WI38 (cell line): Measurements from ENCODE around the gene TBC1D8.

ENCODE experiments used
- H3K4me3 ChIP-seq: 2 replicates; pipeline ENCODE4 v1.5.1; 2011; ENCODE audit warnings: low read depth, mild to moderate bottlenecking, control low read depth, low read length
- TF ChIP-seq, protein P1 (sequence below): IDR thresholded peaks from 2 replicates; pipeline ENCODE4 v1.5.1; 2012; ENCODE audit warnings: low read depth, mild to moderate bottlenecking, control low read depth, low read length

The TBC1D8 gene

GRCh38 chr2:101151146-101151858, at the start of gene TBC1D8:
TSS of gene TBC1D8 (minus strand) at chr2:101151382. CDS start at chr2:101151253, 129 bp downstream.
- TF ChIP-seq, protein P1, sequence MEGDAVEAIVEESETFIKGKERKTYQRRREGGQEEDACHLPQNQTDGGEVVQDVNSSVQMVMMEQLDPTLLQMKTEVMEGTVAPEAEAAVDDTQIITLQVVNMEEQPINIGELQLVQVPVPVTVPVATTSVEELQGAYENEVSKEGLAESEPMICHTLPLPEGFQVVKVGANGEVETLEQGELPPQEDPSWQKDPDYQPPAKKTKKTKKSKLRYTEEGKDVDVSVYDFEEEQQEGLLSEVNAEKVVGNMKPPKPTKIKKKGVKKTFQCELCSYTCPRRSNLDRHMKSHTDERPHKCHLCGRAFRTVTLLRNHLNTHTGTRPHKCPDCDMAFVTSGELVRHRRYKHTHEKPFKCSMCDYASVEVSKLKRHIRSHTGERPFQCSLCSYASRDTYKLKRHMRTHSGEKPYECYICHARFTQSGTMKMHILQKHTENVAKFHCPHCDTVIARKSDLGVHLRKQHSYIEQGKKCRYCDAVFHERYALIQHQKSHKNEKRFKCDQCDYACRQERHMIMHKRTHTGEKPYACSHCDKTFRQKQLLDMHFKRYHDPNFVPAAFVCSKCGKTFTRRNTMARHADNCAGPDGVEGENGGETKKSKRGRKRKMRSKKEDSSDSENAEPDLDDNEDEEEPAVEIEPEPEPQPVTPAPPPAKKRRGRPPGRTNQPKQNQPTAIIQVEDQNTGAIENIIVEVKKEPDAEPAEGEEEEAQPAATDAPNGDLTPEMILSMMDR, result no peak
- H3K4me3 ChIP-seq, result peak within 1 kb of the TSS; percentile 69

- TF ChIP-seq, protein P1, result no peak
Measured at GRCh38 chr2:101200676-101201075, 49.5 kb upstream of the TBC1D8 start.

DNA sequence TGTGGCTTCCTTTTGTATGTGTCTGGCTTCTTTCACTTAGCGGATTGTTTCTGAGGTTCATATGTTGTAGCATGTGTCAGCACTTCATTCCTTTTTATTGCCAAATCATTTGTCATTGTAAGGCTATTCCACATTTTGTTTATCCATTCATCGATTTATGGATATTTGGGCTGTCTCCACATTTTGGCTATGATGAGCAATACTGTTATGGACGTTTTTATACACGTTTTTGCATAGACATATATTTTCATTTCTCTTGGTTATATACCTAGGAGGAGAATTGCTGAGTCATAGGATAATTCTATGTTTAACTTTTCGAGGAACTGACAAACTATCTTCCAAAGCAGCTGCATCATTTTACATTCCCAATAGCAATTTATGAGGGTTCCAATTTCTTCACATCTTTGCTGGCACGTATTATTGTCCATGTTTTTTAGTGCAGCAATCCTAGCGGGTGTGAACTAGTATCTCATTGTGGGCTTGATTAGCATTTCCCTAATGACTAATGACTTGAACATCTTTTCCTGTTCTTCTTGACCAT, 48.1 kb upstream of the TBC1D8 start:
- H3K4me3 ChIP-seq, result no peak overlapping the region
- TF ChIP-seq, protein P1, result no peak

More at GRCh38 chr2:101200676-101201075, 49.5 kb upstream of the TBC1D8 start:
- no peak overlapping the region for H3K4me3 ChIP-seq

- TF ChIP-seq, protein P1, result no peak
- H3K4me3 ChIP-seq, result no peak overlapping the region
Measured at GRCh38 chr2:101197814-101198213, 46.6 kb upstream of the TBC1D8 start.

GRCh38 chr2:101197215-101197745, 46.1 kb upstream of the TBC1D8 start:
- TF ChIP-seq, protein P1, result 0 out of 2 replicates have a peak, but pooled peaks have one; percentile 14

GRCh38 chr2:101195871-101196661, 44.9 kb upstream of the TBC1D8 start:
- TF ChIP-seq, protein P1, result no peak
- no peak overlapping the region for H3K4me3 ChIP-seq

More at GRCh38 chr2:101197215-101197745, 46.1 kb upstream of the TBC1D8 start:
- H3K4me3 ChIP-seq, result no peak overlapping the region
